HG02884 (cell line): ENCODE results near the gene MUC2.

Source experiments
- ATAC-seq: cut with Tn5 transposase; IDR thresholded peaks from one replicate; pipeline ENCODE4 v1.9.1; 2021; ENCODE audit warnings: mild to moderate bottlenecking, moderate library complexity; ENCODE audit not compliant: unreplicated experiment

The MUC2 gene

DNA sequence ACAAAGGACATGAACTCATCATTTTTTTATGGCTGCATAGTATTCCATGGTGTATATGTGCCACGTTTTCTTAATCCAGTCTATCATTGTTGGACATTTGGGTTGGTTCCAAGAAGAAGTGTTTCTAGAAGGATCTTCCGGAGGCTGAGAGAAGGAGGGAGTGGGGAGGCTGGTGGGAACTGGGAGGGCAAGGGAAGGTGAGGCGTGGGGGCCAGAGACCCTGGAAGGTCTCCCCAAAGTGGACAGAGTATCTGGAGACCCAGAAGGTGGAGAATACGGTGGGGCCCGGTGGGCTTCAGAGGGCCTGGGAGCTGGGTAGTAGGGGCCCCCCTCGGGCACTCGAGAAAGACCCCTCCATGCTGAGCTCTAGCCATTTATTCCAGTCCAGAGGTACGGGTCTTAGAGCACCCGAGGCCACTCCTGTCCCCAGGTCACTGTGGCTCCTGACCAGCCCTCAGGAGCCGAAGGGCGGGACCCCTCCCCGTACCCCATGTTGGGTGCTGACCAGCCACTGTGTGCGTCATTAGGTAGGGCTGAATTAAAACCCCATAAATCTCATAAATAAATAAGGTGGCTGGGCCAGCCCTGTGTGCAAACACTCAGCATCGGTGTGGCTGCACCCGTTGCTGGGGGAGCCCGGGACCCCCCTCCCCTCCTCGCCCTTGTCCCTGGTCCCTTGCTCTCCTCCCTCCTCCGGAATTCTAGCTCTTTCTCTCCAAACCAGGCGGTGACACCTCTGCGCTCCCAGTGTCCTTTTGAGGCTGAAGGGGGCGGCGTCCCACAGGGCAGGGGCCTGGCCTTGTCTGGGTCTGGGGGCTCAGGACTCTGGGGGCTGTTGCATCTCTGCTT, 44.3 kb downstream of the MUC2 start:
- no peak for ATAC-seq

- ATAC-seq: no peak
These were observed 45.0 kb downstream of the MUC2 start for GRCh38 chr11:1119604-1120146.

DNA sequence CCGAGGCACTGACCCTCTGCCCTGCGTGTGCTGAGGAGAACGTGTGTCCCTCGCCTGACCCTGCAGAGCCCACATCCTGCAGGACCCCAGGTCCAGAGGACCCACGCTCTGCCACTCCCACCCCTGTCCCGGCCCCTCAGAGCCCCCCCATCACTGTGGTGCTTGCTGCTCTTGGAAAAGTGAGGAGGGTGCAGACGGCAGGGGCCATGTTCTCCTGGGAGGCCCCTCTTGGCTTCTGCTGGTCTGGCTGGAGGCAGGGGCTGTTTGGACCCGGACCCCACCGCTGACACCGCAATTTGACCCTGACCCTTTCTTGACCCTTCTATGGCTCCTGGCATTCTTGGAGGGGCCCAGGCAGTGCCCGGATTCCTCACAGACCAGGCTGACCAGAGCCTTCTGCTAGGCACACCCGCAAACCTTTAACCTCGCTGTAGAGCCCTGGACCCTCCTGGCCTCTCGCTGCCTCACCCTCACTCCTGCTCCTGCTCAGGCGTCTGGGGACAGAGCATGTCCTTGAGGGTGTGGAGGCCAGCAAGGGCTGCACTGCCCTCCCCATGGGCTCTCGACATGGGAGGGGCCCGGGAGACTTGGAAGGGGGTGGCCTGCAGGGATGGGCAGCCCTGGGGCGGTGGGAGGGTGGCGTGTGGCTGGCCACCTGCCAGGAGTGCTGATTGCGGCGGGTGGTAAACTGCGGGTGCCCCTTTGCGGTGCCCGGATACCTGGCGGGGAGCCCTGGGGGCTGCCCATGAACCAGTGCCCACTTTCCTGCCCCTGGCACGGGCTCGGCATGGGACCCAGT, 46.1 kb downstream of the MUC2 start:
- ATAC-seq: no peak

DNA sequence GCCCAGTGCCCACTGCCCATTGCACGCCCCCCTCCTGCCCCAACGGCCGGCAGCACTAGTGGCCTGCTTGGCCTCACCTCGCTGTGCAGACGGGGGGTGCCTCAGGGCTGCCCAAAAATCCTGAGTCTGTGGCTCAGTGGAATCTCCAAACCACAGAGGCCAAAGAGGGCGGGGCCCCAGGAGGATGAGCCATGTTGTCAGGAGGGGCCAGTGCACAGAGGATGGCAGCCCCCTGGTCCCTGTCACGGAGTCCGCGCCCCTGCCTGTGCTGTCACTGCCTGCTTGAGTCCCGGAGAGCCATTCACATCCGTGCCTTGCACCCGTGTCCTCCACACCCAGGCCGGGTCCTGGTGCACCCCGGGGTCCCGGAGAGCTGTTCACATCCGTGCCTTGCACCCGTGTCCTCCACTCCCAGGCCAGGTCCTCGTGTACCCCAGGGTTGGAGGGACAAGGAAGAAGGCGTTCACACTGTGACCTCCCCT, 46.7 kb downstream of the MUC2 start:
- ATAC-seq: no peak

DNA sequence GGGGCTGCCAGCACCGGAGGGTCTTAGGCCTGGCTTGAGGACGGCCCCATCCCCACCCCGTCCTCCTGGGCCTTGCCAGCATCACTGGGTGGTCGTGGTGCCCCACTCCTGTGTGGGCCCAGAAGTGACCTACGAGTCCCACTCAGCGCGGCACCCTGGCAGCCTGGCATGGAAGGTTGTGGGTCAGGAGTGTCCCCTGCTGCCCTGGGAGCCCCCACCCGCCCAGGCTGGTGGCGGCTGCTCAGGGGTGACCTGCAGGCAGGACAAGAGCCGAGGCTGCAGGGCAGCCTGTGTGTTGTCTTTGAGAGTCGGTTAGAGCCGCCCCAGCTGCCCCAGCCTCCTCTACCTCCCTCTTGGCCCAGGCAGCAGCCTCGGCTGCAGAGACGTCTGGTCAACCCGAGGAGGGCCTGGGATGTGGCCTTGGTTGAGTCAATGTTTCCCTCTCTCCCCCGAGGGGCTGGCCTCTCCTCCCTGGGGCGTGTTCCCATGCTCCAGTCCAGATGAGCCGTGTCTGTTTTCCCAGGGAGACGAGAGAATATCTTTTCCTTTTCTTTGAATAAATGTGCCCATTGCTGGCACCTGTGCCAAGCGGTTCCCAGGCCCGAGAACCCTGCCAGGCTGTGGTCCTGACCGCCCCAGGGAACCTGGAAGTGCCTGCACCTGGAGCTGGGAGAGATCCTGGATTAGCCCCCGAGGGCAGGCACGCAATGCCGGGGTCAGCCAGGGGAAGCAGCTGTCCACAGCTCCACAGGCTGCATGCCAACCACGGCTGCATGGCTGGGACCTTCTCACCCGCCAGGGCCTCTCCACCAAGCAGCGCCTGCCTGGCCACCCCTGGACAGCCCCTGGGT, 47.4 kb downstream of the MUC2 start:
- no peak for ATAC-seq

DNA sequence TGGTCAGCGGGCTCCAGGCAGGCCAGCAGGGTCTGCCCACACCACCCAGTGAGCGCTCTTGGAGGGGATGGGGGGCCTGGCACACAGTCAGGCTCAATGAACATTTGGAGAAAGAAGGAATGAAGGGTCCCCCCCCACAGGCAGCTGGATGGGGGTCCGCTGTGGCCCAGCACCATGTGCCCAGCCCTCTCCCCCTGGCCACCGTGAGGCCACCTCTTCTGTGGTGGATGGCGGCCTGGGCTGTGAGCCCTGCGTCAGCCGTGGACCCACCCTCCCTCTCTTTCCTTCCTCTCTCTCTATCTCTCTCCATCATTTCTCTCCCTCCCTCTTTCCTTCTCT, 48.0 kb downstream of the MUC2 start:
- ATAC-seq: no peak

DNA sequence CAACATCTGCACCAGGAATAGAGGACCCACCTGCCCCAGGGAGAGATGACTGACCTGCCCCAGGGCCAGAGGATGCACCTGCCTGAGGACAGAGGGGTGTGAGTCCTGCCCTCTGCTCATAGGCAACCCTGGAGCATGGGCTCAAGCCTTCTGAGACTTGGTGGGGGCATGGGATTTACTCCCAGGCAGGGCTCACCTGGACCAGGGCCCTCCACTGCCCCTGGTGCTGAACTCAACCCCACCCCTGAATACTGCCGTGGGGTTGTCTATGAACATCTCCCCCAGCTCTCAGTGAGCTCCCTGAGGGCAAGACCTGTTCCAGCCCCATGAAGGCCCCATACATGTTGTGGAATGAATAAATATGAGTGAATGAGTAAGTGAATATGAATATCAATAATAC, 49.3 kb downstream of the MUC2 start:
- no peak for ATAC-seq
